HepG2 (cell line): ENCODE results near the gene ZFP36. TPM values are rescaled to one million over a fixed set of nuclear protein-coding genes. Genes with fewer than 3 reads are reported as not detected.

Source experiments
- ARHGAP35 ChIP-seq: sonication (generic); formaldehyde crosslinking; IDR thresholded peaks from 2 replicates; pipeline ENCODE4 v1.9.0; 2022; ENCODE audit warnings: mild to moderate bottlenecking, inconsistent platforms, moderate library complexity, missing genetic modification reagents, borderline replicate concordance
- CAMTA2 ChIP-seq: sonication (generic); formaldehyde crosslinking; IDR thresholded peaks from 2 replicates; pipeline ENCODE4 v1.4.0; 2020; ENCODE audit warnings: mild to moderate bottlenecking, missing genetic modification reagents, borderline replicate concordance
- CBFB ChIP-seq: sonication (generic); formaldehyde crosslinking; IDR thresholded peaks from 2 replicates; pipeline ENCODE4 v1.4.0; 2020; ENCODE audit warnings: missing genetic modification reagents
- CCDC6 ChIP-seq: sonication (generic); formaldehyde crosslinking; IDR thresholded peaks from 2 replicates; pipeline ENCODE4 v1.8.1; 2022; ENCODE audit warnings: mild to moderate bottlenecking, missing genetic modification reagents, moderate library complexity
- MAX ChIP-seq: IDR thresholded peaks from 2 replicates; pipeline ENCODE4 v1.6.1; 2012; ENCODE audit warnings: inconsistent platforms
- MIER2 ChIP-seq: IDR thresholded peaks from 2 replicates; pipeline ENCODE4 v1.6.1; 2016; ENCODE audit warnings: missing biosample characterization, missing genetic modification reagents
- NFATC3 ChIP-seq: sonication (generic); formaldehyde crosslinking; IDR thresholded peaks from 2 replicates; pipeline ENCODE4 v1.5.1; 2020; ENCODE audit warnings: mild to moderate bottlenecking, missing genetic modification reagents
- NFKB2 ChIP-seq: sonication (generic); formaldehyde crosslinking; IDR thresholded peaks from 2 replicates; pipeline ENCODE4 v1.4.0; 2020; ENCODE audit warnings: missing genetic modification reagents, borderline replicate concordance
- NR1H2 ChIP-seq: sonication (generic); formaldehyde crosslinking; IDR thresholded peaks from 2 replicates; pipeline ENCODE4 v1.8.1; 2022; ENCODE audit warnings: low read depth, missing genetic modification reagents, borderline replicate concordance
- RBAK ChIP-seq: sonication (generic); formaldehyde crosslinking; IDR thresholded peaks from 2 replicates; pipeline ENCODE4 v1.5.1; 2020; ENCODE audit warnings: mild to moderate bottlenecking, missing genetic modification reagents
- SRF ChIP-seq: IDR thresholded peaks from 2 replicates; pipeline ENCODE4 v1.6.1; 2011; ENCODE audit warnings: mild to moderate bottlenecking, low read depth, low read length, moderate library complexity
- ZFAT ChIP-seq: sonication (generic); formaldehyde crosslinking; conservative IDR thresholded peaks from 2 replicates; pipeline ENCODE4 v1.8.1; 2023; ENCODE audit warnings: missing genetic modification reagents, inconsistent platforms
- ZFP91 ChIP-seq: sonication (generic); formaldehyde crosslinking; IDR thresholded peaks from 2 replicates; pipeline ENCODE4 v1.9.0; 2022; ENCODE audit warnings: missing genetic modification reagents, mild to moderate bottlenecking, borderline replicate concordance
- ZNF138 ChIP-seq: sonication (generic); formaldehyde crosslinking; IDR thresholded peaks from 2 replicates; pipeline ENCODE4 v1.5.0; 2020; ENCODE audit warnings: mild to moderate bottlenecking, low read depth, missing genetic modification reagents
- ZNF280B ChIP-seq: sonication (generic); formaldehyde crosslinking; IDR thresholded peaks from 2 replicates; pipeline ENCODE4 v1.5.0; 2020; ENCODE audit warnings: missing genetic modification reagents, mild to moderate bottlenecking, borderline replicate concordance
- ZNF558 ChIP-seq: sonication (generic); formaldehyde crosslinking; IDR thresholded peaks from 2 replicates; pipeline ENCODE4 v1.9.0; 2022; ENCODE audit warnings: mild to moderate bottlenecking, missing genetic modification reagents, borderline replicate concordance
- polyA plus RNA-seq, 8 experiments: library from polyadenylated mRNA; depleted of rRNA in 3 of 8; stranded (reverse) in 7 of 8; unstranded in 1 of 8; fragments of >200 nt; fragmentation: Illumina TruSeq in 4 of 8; extraction: Trizol in 4 of 8; gene quantifications; 2 replicates each; pipeline versions ENCODE4 v1.2.1 to v1.2.3, GENCODE V29; 2011 to 2016; ENCODE audit warnings: low read depth in 4 of 8, missing spikeins in 1 of 8, mixed read lengths in 1 of 8; ENCODE audit not compliant: insufficient read depth in 1 of 8
- total RNA-seq, 5 experiments: library from RNA; depleted of rRNA; stranded (reverse); fragments of >200 nt; fragmentation: Illumina TruSeq; extraction: Trizol; gene quantifications; 2 replicates each; pipeline ENCODE4 v1.2.3, GENCODE V29; 2016; ENCODE audit warnings: low read depth in 1 of 5
- TF ChIP-seq, protein P1 (sequence below): conservative IDR thresholded peaks from 2 replicates; pipeline ENCODE4 v1.6.1; 2018; ENCODE audit warnings: missing genetic modification reagents
- TF ChIP-seq, protein P2 (sequence below): sonication (generic); formaldehyde crosslinking; conservative IDR thresholded peaks from 2 replicates; pipeline ENCODE4 v1.8.1; 2023; ENCODE audit warnings: missing genetic modification reagents
- TF ChIP-seq, protein P3 (sequence below): sonication (generic); formaldehyde crosslinking; conservative IDR thresholded peaks from 2 replicates; pipeline ENCODE4 v1.4.0; 2020; ENCODE audit warnings: missing genetic modification reagents

Gene ZFP36
- total and polyA plus RNA-seq, 2 of the 13 experiments (the other 11 are each of a cell fraction or from before 2014, with no cell fraction given) = 1.4 to 1.7 TPM

DNA sequence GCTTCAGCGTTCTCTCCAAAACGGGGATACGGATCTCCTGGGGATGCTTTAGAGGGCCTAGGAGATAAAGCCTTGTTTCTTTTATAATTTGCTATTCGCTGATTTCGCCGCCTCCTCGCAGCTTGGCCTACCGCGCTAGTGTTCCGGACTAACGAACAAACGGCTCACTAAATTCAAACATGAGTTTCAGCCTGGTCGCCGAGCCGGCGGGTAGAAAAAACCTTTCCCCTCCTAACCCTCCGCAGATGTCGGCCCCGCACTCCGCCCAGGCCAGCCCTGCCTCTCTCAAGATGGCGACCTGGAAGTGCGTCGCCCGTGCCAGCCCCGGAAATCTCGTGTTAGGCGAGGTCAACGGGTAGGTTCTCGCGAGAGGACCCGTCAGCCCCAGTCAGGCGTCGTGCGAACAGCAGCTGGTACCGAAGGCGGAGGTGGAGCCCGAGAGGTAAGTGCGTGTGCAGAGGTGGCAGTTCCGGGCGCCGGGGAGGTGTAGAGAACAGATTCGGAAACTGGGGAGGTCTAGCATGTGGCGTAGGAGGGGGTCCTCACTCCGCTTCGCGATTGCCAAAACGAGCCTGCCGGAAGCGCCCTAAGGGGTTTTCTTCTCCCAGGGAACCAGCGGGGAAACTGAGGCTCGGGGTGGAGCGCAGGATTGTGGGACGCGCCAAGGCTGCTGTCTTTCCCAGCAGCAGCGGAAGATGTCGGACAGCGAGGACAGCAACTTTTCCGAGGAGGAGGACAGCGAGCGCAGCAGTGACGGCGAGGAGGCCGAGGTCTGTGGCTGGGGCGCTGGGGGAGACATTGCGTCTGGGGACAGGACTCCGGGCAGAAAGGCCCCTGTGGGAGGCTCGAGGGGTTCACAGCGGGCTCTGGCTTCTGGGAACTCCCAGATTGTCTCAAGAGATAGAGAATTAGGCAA, 38.8 kb downstream of the ZFP36 start, which contains the start of gene SUPT5H (continued):
- TF ChIP-seq ZNF280B = peak; percentile 78; the same call in 1 of the 2 replicates
- TF ChIP-seq NFATC3 (CRISPR knock-in tag) = peak; percentile 65; the same call in 1 of the 2 replicates
- TF ChIP-seq ZNF558 (CRISPR knock-in tag) = no peak
- TF ChIP-seq, protein P1, sequence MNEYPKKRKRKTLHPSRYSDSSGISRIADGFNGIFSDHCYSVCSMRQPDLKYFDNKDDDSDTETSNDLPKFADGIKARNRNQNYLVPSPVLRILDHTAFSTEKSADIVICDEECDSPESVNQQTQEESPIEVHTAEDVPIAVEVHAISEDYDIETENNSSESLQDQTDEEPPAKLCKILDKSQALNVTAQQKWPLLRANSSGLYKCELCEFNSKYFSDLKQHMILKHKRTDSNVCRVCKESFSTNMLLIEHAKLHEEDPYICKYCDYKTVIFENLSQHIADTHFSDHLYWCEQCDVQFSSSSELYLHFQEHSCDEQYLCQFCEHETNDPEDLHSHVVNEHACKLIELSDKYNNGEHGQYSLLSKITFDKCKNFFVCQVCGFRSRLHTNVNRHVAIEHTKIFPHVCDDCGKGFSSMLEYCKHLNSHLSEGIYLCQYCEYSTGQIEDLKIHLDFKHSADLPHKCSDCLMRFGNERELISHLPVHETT (CRISPR knock-in tag) = peak; percentile 92
- peak; percentile 84; the same call in 1 of the 2 replicates for TF ChIP-seq CAMTA2 (CRISPR knock-in tag)
- no peak for TF ChIP-seq RBAK
- TF ChIP-seq ZNF138 = no peak
- peak; percentile 75 for TF ChIP-seq CCDC6 (CRISPR knock-in tag)
- TF ChIP-seq ZFAT (CRISPR knock-in tag) = no peak
- TF ChIP-seq ARHGAP35 (CRISPR knock-in tag) = no peak
- TF ChIP-seq ZFP91 = peak; percentile 85
- TF ChIP-seq MAX = peak; percentile 95
- TF ChIP-seq NR1H2 (CRISPR knock-in tag) = no peak
- TF ChIP-seq, protein P2, sequence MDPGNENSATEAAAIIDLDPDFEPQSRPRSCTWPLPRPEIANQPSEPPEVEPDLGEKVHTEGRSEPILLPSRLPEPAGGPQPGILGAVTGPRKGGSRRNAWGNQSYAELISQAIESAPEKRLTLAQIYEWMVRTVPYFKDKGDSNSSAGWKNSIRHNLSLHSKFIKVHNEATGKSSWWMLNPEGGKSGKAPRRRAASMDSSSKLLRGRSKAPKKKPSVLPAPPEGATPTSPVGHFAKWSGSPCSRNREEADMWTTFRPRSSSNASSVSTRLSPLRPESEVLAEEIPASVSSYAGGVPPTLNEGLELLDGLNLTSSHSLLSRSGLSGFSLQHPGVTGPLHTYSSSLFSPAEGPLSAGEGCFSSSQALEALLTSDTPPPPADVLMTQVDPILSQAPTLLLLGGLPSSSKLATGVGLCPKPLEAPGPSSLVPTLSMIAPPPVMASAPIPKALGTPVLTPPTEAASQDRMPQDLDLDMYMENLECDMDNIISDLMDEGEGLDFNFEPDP = no peak
- no peak for TF ChIP-seq SRF
- TF ChIP-seq CBFB (CRISPR knock-in tag) = 0 out of 2 replicates have a peak, but pooled peaks have one; percentile 40
- no peak for TF ChIP-seq MIER2 (CRISPR knock-in tag)
- peak; percentile 89; the same call in 1 of the 2 replicates for TF ChIP-seq NFKB2
- TF ChIP-seq, protein P3, sequence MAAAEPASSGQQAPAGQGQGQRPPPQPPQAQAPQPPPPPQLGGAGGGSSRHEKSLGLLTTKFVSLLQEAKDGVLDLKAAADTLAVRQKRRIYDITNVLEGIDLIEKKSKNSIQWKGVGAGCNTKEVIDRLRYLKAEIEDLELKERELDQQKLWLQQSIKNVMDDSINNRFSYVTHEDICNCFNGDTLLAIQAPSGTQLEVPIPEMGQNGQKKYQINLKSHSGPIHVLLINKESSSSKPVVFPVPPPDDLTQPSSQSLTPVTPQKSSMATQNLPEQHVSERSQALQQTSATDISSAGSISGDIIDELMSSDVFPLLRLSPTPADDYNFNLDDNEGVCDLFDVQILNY (CRISPR knock-in tag) = no peak
